Peyer's patch (tissue), 4 donors: ENCODE measurements around the gene TDRD6. TPM values are rescaled to one million over a fixed set of nuclear protein-coding genes. Genes with fewer than 3 reads are reported as not detected.
A peak's percentile ranks its signal among the peaks of the same experiment; 100 is the strongest.

Source experiments
- DNase-seq, 3 donors: peaks; one replicate each; pipeline ENCODE4 v3.0.0-alpha.2; 2017 to 2019
- H3K27ac ChIP-seq, 4 donors: fragments of 200-600 bp; sonication (generic); one replicate each; pipeline ENCODE4 v1.5.1; 2016 to 2019
- H3K27me3 ChIP-seq, 2 donors: fragments of 200-600 bp; sonication (generic); one replicate each; pipeline ENCODE4 v1.5.1; 2019
- H3K36me3 ChIP-seq, 3 donors: fragments of 200-600 bp; sonication (generic); one replicate each; pipeline ENCODE4 v1.5.1; 2016 to 2019
- H3K4me1 ChIP-seq, 4 donors: fragments of 200-600 bp; sonication (generic); one replicate each; pipeline ENCODE4 v1.5.1; 2016 to 2019
- H3K4me3 ChIP-seq, 4 donors: fragments of 200-600 bp; sonication (generic); 1 replicate in 3 of 4; 2 replicates in 1 of 4; pipeline ENCODE4 v1.5.1; 2016 to 2019; ENCODE audit warnings: mild to moderate bottlenecking in 1 of 4
- H3K9me3 ChIP-seq, 4 donors: fragments of 200-600 bp; sonication (generic); one replicate each; pipeline ENCODE4 v1.5.1; 2016 to 2019; ENCODE audit warnings: mild to moderate bottlenecking in 1 of 4
- POLR2A ChIP-seq, 2 donors: fragments of 450-650 bp; IDR thresholded peaks; one replicate each; pipeline ENCODE4 v1.5.1; 2017; ENCODE audit warnings: antibody characterized with exemption in 2 of 2, mild to moderate bottlenecking in 2 of 2, moderate library complexity in 2 of 2
- total RNA-seq, 4 donors: library from RNA; depleted of rRNA; stranded (reverse); fragments of >200 nt; gene quantifications; one replicate each; pipeline ENCODE4 v1.1.0, GENCODE V29; 2016
- TF ChIP-seq, protein P1 (sequence below), 6 experiments: fragments of 450-650 bp in 4 of 6; fragments of 200-600 bp in 2 of 6; sonication (generic) in 1 of 6; IDR thresholded peaks; one replicate each; pipeline ENCODE4 v1.5.1; 2017 to 2019; ENCODE audit warnings: antibody characterized with exemption in 6 of 6, mild to moderate bottlenecking in 3 of 6, moderate library complexity in 1 of 6

Gene TDRD6
- total RNA-seq, 4 donors from 2014 or later = 0.18 to 0.83 (median 0.48) TPM

DNA sequence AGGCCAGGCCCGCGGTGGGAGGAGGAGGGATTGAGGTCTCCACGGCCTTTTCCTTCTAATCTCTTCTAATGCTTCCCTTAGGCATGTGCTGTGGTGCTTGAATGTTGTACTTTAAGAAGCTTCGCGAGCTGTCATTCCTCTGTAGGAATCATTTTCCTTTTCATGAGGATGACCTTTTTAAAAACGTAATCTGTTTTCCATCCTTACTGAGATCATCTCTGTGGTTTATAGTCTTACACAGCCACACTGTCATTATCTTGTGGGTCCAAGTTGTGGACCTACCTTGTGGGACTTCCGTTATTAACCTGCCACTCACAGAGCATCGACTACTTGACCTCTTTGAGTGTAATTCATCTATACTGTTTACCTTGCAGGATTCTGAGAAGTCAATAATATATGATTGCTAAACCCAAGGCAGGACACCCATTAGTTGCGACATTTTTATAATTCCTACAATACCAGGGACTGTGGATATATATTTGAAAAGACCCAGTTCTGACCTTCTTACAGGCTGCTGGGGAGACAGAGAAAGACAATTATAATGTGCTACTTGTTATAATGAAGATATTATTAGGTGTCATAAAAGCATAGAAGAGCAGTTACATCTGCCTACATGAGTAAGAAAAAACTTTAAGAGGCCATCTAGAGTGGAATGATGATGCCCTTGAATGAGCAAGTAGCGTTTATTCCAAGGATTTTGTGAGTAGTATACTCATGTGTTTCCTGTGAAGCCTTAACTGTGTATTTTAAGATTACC lies 34.1 kb upstream of the TDRD6 start:
- DNase-seq = no peak
- Histone ChIP-seq H3K36me3 (no peaks in the 10 kb centered on the region), H3K4me1 (peaks cover 0 to 12% (median 0%) of the 10 kb centered on the region in 4 donors), H3K4me3 (peak overlapping the region; percentile 53 to 84 (median 66)), H3K9me3 (no peaks in the 10 kb centered on the region), H3K27ac (peak overlapping the region in 3 of 4 donors; percentile 43 to 79 (median 53)), H3K27me3 (no peaks in the 10 kb centered on the region)
- TF ChIP-seq POLR2A (IDR thresholded peaks at IDR 0.05) = no peak
- TF ChIP-seq, protein P1, sequence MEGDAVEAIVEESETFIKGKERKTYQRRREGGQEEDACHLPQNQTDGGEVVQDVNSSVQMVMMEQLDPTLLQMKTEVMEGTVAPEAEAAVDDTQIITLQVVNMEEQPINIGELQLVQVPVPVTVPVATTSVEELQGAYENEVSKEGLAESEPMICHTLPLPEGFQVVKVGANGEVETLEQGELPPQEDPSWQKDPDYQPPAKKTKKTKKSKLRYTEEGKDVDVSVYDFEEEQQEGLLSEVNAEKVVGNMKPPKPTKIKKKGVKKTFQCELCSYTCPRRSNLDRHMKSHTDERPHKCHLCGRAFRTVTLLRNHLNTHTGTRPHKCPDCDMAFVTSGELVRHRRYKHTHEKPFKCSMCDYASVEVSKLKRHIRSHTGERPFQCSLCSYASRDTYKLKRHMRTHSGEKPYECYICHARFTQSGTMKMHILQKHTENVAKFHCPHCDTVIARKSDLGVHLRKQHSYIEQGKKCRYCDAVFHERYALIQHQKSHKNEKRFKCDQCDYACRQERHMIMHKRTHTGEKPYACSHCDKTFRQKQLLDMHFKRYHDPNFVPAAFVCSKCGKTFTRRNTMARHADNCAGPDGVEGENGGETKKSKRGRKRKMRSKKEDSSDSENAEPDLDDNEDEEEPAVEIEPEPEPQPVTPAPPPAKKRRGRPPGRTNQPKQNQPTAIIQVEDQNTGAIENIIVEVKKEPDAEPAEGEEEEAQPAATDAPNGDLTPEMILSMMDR (IDR thresholded peaks at IDR 0.05) = no peak

DNA sequence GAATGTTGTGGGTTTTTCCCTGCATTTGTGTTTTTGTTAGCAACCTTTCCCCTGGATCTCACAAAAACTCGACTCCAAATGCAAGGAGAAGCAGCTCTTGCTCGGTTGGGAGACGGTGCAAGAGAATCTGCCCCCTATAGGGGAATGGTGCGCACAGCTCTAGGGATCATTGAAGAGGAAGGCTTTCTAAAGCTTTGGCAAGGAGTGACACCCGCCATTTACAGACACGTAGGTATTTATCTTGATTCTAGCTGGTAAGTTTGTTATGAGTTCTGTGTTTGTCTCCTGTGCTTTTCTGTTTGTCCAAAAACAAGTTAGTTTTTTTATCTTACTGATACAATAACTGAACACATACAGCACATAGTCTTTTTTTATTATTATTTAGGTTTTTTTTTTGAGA lies 31.9 kb upstream of the TDRD6 start:
- Histone ChIP-seq H3K9me3 (no peaks in the 10 kb centered on the region), H3K27ac (no peak overlapping the region), H3K4me1 (peaks cover 0 to 12% (median 0%) of the 10 kb centered on the region in 4 donors), H3K4me3 (no peak overlapping the region), H3K36me3 (no peaks in the 10 kb centered on the region), H3K27me3 (no peaks in the 10 kb centered on the region)
- TF ChIP-seq, protein P1 (IDR thresholded peaks at IDR 0.05) = no peak
- no peak for TF ChIP-seq POLR2A (IDR thresholded peaks at IDR 0.05)
- DNase-seq = no peak

DNA sequence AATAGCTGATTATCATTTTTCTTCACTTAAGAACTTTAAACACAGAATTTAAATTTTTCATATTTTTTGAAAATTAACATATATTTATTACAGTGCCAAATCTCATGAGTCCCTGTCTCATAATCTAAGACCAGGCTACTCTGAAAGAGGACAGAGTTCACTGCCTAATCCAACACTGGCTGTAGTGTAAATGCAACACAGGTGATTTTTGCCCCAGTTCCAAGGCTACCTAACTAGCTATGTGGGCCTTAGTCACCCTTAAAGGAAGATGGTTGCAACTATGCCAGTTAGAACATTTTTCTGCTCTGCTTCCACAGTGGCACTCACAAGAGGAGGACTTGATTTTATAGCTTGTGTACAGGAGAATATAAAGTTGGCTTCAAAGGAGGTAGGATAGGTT lies 30.0 kb upstream of the TDRD6 start:
- Histone ChIP-seq H3K27ac (no peak overlapping the region), H3K9me3 (no peaks in the 10 kb centered on the region), H3K36me3 (no peaks in the 10 kb centered on the region), H3K27me3 (no peaks in the 10 kb centered on the region), H3K4me1 (peaks cover 0 to 12% (median 0%) of the 10 kb centered on the region in 4 donors), H3K4me3 (no peak overlapping the region)
- no peak for DNase-seq
- no peak for TF ChIP-seq POLR2A (IDR thresholded peaks at IDR 0.05)
- TF ChIP-seq, protein P1 (IDR thresholded peaks at IDR 0.05) = no peak

DNA sequence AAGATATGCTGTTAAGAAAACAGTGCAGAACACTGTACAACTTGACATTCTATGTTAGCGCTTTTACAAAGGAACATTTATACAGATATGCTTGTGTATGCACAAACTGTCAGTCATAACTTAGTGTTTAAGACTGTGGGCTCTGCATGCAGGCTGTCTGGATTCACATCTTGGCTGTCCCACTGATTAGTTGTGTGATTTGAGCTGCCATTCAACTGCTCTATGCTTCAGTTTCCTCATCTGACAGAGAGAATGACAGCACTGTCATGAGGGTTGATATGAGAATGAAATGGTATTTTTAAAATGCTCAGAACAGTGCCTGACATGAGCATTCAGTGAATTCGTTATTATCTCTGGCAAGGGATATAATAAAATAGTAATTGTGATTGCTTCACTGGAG lies 26.2 kb upstream of the TDRD6 start:
- Histone ChIP-seq H3K4me1 (no peaks in the 10 kb centered on the region), H3K27ac (no peak overlapping the region), H3K27me3 (no peaks in the 10 kb centered on the region), H3K36me3 (no peaks in the 10 kb centered on the region), H3K4me3 (no peak overlapping the region), H3K9me3 (no peaks in the 10 kb centered on the region)
- DNase-seq = no peak
- TF ChIP-seq, protein P1 (IDR thresholded peaks at IDR 0.05) = no peak
- TF ChIP-seq POLR2A (IDR thresholded peaks at IDR 0.05) = no peak

DNA sequence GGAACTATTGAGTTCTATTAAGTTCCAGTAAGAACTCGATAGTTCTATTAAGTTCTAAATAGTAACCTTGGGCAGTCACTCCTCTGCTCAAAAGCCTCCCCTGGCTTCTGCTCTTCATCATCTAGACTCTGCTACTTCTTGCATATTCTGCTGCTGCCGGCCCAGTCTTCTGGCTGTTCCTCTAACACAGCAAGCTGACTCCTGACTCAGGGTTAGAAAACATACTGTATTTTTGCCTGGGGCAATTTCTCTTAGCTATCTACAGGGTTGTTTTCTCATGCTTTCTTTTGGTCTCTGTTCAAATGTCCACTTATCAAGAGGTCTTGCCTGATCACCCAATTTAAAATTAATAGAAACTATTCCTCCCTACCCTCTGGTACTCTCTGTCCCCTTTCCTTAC lies 20.3 kb upstream of the TDRD6 start:
- no peak for DNase-seq
- Histone ChIP-seq H3K4me3 (no peak overlapping the region), H3K27ac (no peak overlapping the region), H3K36me3 (no peaks in the 10 kb centered on the region), H3K4me1 (no peaks in the 10 kb centered on the region), H3K9me3 (no peaks in the 10 kb centered on the region), H3K27me3 (no peaks in the 10 kb centered on the region)
- TF ChIP-seq POLR2A (IDR thresholded peaks at IDR 0.05) = no peak
- TF ChIP-seq, protein P1 (IDR thresholded peaks at IDR 0.05) = no peak
